ENCODE measurements around the gene LEMD2. TPM values are rescaled to one million over a fixed set of nuclear protein-coding genes. Genes with fewer than 3 reads are reported as not detected.

Gene LEMD2
- total RNA-seq, 1 experiment from 2014 or later, result 43.9 TPM

DNA sequence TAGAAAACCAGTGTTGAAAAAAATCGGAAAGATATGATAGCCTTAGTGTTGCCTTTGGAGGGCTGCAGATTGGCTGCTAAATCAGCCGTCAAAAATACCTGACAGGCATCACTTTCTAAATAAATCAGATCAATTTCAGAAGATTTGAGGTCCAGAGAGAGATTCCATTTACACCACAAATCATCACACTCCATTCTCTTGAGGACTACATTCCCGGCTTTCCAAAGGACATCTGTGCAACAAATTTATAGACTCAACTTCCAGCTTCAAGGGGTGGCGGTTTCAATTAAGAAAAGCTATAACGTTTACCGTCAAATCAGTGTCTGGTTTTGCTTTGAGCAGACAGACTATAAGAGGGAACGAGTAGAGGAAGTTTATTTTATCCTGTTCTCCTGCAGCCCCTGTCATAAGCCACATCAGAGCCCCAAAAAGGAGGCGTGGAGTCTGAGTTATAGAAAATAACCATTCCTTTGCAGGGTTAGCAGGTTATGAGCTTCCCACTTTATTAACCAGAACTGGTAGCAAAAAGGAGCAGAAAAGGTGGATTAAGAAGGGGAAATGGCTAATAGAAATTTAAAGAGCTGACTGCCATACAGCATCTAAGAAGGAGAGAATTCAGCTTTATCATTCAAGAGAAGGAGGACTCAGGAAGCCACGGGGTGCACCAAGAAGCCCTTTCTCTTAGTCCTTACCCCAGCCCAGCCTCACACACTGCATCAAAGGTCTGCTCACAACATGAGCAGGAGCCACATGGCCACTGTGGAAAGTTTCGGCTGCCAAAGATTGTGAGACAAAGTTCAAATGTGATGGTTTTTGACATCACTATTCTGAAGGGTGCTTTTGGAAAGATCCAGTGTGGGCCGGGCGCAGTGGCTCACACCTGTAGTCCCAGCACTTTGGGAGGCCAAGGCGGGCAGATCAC is 64.6 kb downstream of the LEMD2 start:
- CTCF ChIA-PET, result no interaction called here
- TF ChIP-seq ZBTB33 (IDR thresholded peaks at IDR 0.05; ENCODE audit: extremely low read depth, insufficient replicate concordance, low read length), result no peak
- no peak for TF ChIP-seq MAX (IDR thresholded peaks at IDR 0.05)
- no peak for TF ChIP-seq FOSL1 (IDR thresholded peaks at IDR 0.05; ENCODE audit: low read depth)
- TF ChIP-seq YY1 (IDR thresholded peaks at IDR 0.05; ENCODE audit: extremely low read depth, insufficient replicate concordance, low read depth, low read length), result no peak
- no peak for TF ChIP-seq SIN3A (IDR thresholded peaks at IDR 0.05; ENCODE audit: low read depth)
- no peak for TF ChIP-seq EZH2phosphoT487 (IDR thresholded peaks at IDR 0.05; ENCODE audit: borderline replicate concordance)
- no peak for TF ChIP-seq JUND (IDR thresholded peaks at IDR 0.05)
- no peak for TF ChIP-seq RAD21 (IDR thresholded peaks at IDR 0.05; ENCODE audit: low read depth)
- TF ChIP-seq POLR2AphosphoS5 (IDR thresholded peaks at IDR 0.05; ENCODE audit: low read depth, low read length), result no peak
- no peak for TF ChIP-seq ELF1 (IDR thresholded peaks at IDR 0.05; ENCODE audit: borderline replicate concordance, low read depth)
- TF ChIP-seq SRF (IDR thresholded peaks at IDR 0.05; ENCODE audit: low read depth), result no peak
- TF ChIP-seq EGR1 (IDR thresholded peaks at IDR 0.05; ENCODE audit: low read depth), result no peak
- TF ChIP-seq, protein P1, sequence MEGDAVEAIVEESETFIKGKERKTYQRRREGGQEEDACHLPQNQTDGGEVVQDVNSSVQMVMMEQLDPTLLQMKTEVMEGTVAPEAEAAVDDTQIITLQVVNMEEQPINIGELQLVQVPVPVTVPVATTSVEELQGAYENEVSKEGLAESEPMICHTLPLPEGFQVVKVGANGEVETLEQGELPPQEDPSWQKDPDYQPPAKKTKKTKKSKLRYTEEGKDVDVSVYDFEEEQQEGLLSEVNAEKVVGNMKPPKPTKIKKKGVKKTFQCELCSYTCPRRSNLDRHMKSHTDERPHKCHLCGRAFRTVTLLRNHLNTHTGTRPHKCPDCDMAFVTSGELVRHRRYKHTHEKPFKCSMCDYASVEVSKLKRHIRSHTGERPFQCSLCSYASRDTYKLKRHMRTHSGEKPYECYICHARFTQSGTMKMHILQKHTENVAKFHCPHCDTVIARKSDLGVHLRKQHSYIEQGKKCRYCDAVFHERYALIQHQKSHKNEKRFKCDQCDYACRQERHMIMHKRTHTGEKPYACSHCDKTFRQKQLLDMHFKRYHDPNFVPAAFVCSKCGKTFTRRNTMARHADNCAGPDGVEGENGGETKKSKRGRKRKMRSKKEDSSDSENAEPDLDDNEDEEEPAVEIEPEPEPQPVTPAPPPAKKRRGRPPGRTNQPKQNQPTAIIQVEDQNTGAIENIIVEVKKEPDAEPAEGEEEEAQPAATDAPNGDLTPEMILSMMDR (IDR thresholded peaks at IDR 0.05 in 2 of 3, conservative IDR thresholded peaks at IDR 0.05 in 1 of 3; ENCODE audit: borderline replicate concordance in 1 of 3, insufficient read depth in 1 of 3, low read depth in 2 of 3, low read length in 2 of 3), result no peak
- TF ChIP-seq TCF7L2 (IDR thresholded peaks at IDR 0.05; ENCODE audit: borderline replicate concordance, extremely low read depth, insufficient read depth, insufficient read length), result no peak
- RAD21 ChIA-PET (ENCODE audit: low non-redundant PET in 1 of 2, low total read pairs in 2 of 2, uncharacterized antibody in 2 of 2, unreplicated experiment in 2 of 2), result no interaction called here
- no TSS peak for BruUV-seq (replicated peaks)
- Histone ChIP-seq H3K27ac (ENCODE audit: low read depth, low read length) (no peak overlapping the region), H3K27me3 (ENCODE audit: insufficient read depth, low read length) (peaks cover 30% of the 10 kb centered on the region), H3K9me2 (ENCODE audit: insufficient read depth) (no peaks in the 10 kb centered on the region), H4K20me1 (ENCODE audit: insufficient read depth) (no peaks in the 10 kb centered on the region), H3K79me2 (ENCODE audit: insufficient read depth, low read length) (no peaks in the 10 kb centered on the region), H2AFZ (ENCODE audit: low read depth, low read length, poor library complexity, severe bottlenecking) (no peak overlapping the region), H3K4me3 (replicated peaks in 1 of 2; ENCODE audit: low read depth in 1 of 2, low read length in 2 of 2) (no peak overlapping the region), H3K9me3 (ENCODE audit: control insufficient read depth in 1 of 2, insufficient read depth in 1 of 2, low read depth in 1 of 2, low read length in 2 of 2) (no peaks in the 10 kb centered on the region), H3K4me2 (ENCODE audit: low read length) (no peak overlapping the region), H3K4me1 (ENCODE audit: control insufficient read depth in 1 of 2, insufficient read depth in 2 of 2, low read length in 2 of 2) (no peaks in the 10 kb centered on the region), H3K36me3 (ENCODE audit: control insufficient read depth in 1 of 2, insufficient read depth in 2 of 2, low read length in 2 of 2) (no peaks in the 10 kb centered on the region), H3K9ac (ENCODE audit: low read length) (no peak overlapping the region)
- POLR2A ChIA-PET, result no interaction called here
- DNase-seq (ENCODE audit: low read depth, low spot score) (no peak), ATAC-seq (no peak)
- intact Hi-C loops (cut with micrococcal nuclease), result no loop called here
